Uterus (tissue), 4 donors: Measurements from ENCODE around the gene CIBAR2. TPM values are rescaled to one million over a fixed set of nuclear protein-coding genes. Genes with fewer than 3 reads are reported as not detected.

ENCODE experiments used
- DNase-seq, 2 donors: peaks; one replicate each; pipeline ENCODE4 v3.0.0-alpha.2; 2019 to 2020
- H3K27ac ChIP-seq, 2 donors: fragments of 200-600 bp; sonication (generic); 1 replicate in 1 of 2; 2 replicates in 1 of 2; pipeline ENCODE4 v1.5.1; 2016 to 2018
- H3K27me3 ChIP-seq, 2 donors: fragments of 200-600 bp; sonication (generic); one replicate each; pipeline ENCODE4 v1.5.1; 2018 to 2019; ENCODE audit warnings: control low read depth in 1 of 2
- H3K36me3 ChIP-seq, 2 donors: fragments of 200-600 bp; sonication (generic); one replicate each; pipeline ENCODE4 v1.5.1; 2019; ENCODE audit warnings: control low read depth in 1 of 2
- H3K4me1 ChIP-seq, 2 donors: fragments of 200-600 bp; sonication (generic); one replicate each; pipeline ENCODE4 v1.5.1; 2018 to 2019; ENCODE audit warnings: control low read depth in 1 of 2
- H3K4me3 ChIP-seq, 2 donors: fragments of 200-600 bp; sonication (generic); 1 replicate in 1 of 2; 2 replicates in 1 of 2; pipeline ENCODE4 v1.5.1; 2018 to 2019; ENCODE audit warnings: mild to moderate bottlenecking in 1 of 2
- H3K9me3 ChIP-seq, 2 donors: fragments of 200-600 bp; sonication (generic); one replicate each; pipeline ENCODE4 v1.5.1; 2019; ENCODE audit warnings: control low read depth in 1 of 2
- CTCF ChIP-seq, 4 experiments: fragments of 200-600 bp in 2 of 4; fragments of 450-650 bp in 2 of 4; sonication (generic) in 2 of 4; IDR thresholded peaks; one replicate each; pipeline ENCODE4 v1.5.1; 2016 to 2019; ENCODE audit warnings: antibody characterized with exemption in 4 of 4, mild to moderate bottlenecking in 2 of 4, moderate library complexity in 1 of 4
- POLR2A ChIP-seq, 2 donors: fragments of 450-650 bp; IDR thresholded peaks; one replicate each; pipeline ENCODE4 v1.6.1; 2016; ENCODE audit warnings: antibody characterized with exemption in 2 of 2, mild to moderate bottlenecking in 1 of 2, moderate library complexity in 1 of 2
- intact Hi-C: fragments of 100-400 bp; cut with DNase I; formaldehyde crosslinking; loops from one replicate; pipeline ENCODE4 v1.15.1; 2023; ENCODE audit warnings: low total_unique reads
- total RNA-seq, 4 donors: library from RNA; depleted of rRNA in 3 of 4; stranded (reverse); fragments of >200 nt in 3 of 4; gene quantifications; one replicate each; pipeline versions ENCODE4 v1.1.0 to v1.2.4, GENCODE V29; 2014 to 2023
- donor health status: DM: yes; HTN: yes; CAD: no.

Gene CIBAR2
- total RNA-seq, 4 donors from 2014 or later: 2.4 TPM; not detected in 3

GRCh38 chr16:85145188-85145587 is 32.9 kb upstream of the CIBAR2 start:
- no peak overlapping the region for H3K27ac ChIP-seq
- TF ChIP-seq CTCF (IDR thresholded peaks at IDR 0.05) (no peak), POLR2A (IDR thresholded peaks at IDR 0.05) (no peak)
- no peak for DNase-seq
- no peaks in the 10 kb centered on the region for H3K9me3 ChIP-seq
- H3K4me1 ChIP-seq: no peaks in the 10 kb centered on the region
- no peaks in the 10 kb centered on the region for H3K27me3 ChIP-seq
- no peak overlapping the region for H3K4me3 ChIP-seq
- H3K36me3 ChIP-seq: no peaks in the 10 kb centered on the region
- intact Hi-C loops: no loop called here

- Histone ChIP-seq H3K36me3 (no peaks in the 10 kb centered on the region), H3K4me1 (no peaks in the 10 kb centered on the region), H3K4me3 (no peak overlapping the region), H3K27ac (peak overlapping the region in 1 of 2 donors; percentile 29), H3K9me3 (no peaks in the 10 kb centered on the region), H3K27me3 (no peaks in the 10 kb centered on the region)
- no peak for DNase-seq
- intact Hi-C loops: no loop called here
- no peak for TF ChIP-seq POLR2A (IDR thresholded peaks at IDR 0.05)
- no peak for TF ChIP-seq CTCF (IDR thresholded peaks at IDR 0.05)
Measured at GRCh38 chr16:85144026-85144915, 32.0 kb upstream of the CIBAR2 start.

GRCh38 chr16:85142771-85143211 is 30.5 kb upstream of the CIBAR2 start:
- Histone ChIP-seq H3K9me3 (no peaks in the 10 kb centered on the region), H3K4me1 (no peaks in the 10 kb centered on the region), H3K27ac (no peak overlapping the region), H3K4me3 (no peak overlapping the region), H3K27me3 (no peaks in the 10 kb centered on the region), H3K36me3 (no peaks in the 10 kb centered on the region)
- intact Hi-C loops: no loop called here
- no peak for DNase-seq
- TF ChIP-seq POLR2A (IDR thresholded peaks at IDR 0.05) (no peak), CTCF (IDR thresholded peaks at IDR 0.05) (no peak)

- H3K27me3 ChIP-seq: no peaks in the 10 kb centered on the region
- intact Hi-C loops: no loop called here
- no peak overlapping the region for H3K27ac ChIP-seq
- peaks cover 1 to 2% of the 10 kb centered on the region in 2 donors for H3K4me1 ChIP-seq
- H3K36me3 ChIP-seq: no peaks in the 10 kb centered on the region
- DNase-seq: no peak
- H3K4me3 ChIP-seq: no peak overlapping the region
- no peaks in the 10 kb centered on the region for H3K9me3 ChIP-seq
- no peak for TF ChIP-seq POLR2A (IDR thresholded peaks at IDR 0.05)
- TF ChIP-seq CTCF (IDR thresholded peaks at IDR 0.05): no peak
Measured at GRCh38 chr16:85142129-85142513, 29.8 kb upstream of the CIBAR2 start.

GRCh38 chr16:85141491-85142128 is 29.3 kb upstream of the CIBAR2 start:
- Histone ChIP-seq H3K36me3 (no peaks in the 10 kb centered on the region), H3K4me3 (no peak overlapping the region), H3K27me3 (no peaks in the 10 kb centered on the region), H3K4me1 (peaks cover 4 to 5% of the 10 kb centered on the region in 2 donors), H3K9me3 (no peaks in the 10 kb centered on the region), H3K27ac (no peak overlapping the region)
- intact Hi-C loops: no loop called here
- TF ChIP-seq POLR2A (IDR thresholded peaks at IDR 0.05) (no peak), CTCF (IDR thresholded peaks at IDR 0.05) (no peak)
- no peak for DNase-seq
